Activated naive CD4-positive, alpha-beta T cell treated with anti-CD3 and anti-CD28 coated beads, Interleukin-2, amount 50 U/mL, for 72 hours (primary cell): ENCODE results near the gene COQ8A. TPM values are rescaled to one million over a fixed set of nuclear protein-coding genes. Genes with fewer than 3 reads are reported as not detected.
"Not testable (repeated sequence)": the region's sequence is repeated elsewhere in the genome, so short reads cannot be mapped to it uniquely, and the experiment has no call there.

Source experiments
- ATAC-seq, 2 donors: fragments of 150-1000 bp; cut with Tn5 transposase; 2 replicates each; pipeline ENCODE4 v1.10.0; 2021; ENCODE audit warnings: mild to moderate bottlenecking in 2 of 2, moderate library complexity in 2 of 2
- DNase-seq, 2 donors: peaks; one replicate each; pipeline ENCODE4 v3.0.0; 2021 to 2022; ENCODE audit warnings: low spot score in 2 of 2
- H3K27ac Mint-ChIP-seq, 2 donors: one replicate each; pipeline ENCODE4 v1.8.0; 2022; ENCODE audit warnings: mild to moderate bottlenecking in 2 of 2, mixed read lengths in 2 of 2
- H3K36me3 Mint-ChIP-seq, 2 donors: one replicate each; pipeline ENCODE4 v1.8.0; 2022; ENCODE audit warnings: mixed read lengths in 2 of 2
- H3K9me3 Mint-ChIP-seq, 2 donors: one replicate each; pipeline ENCODE4 v1.8.0; 2022; ENCODE audit warnings: mixed read lengths in 2 of 2
- total RNA-seq, 2 donors: library from RNA; stranded (reverse); gene quantifications; one replicate each; pipeline ENCODE4 v1.2.3, GENCODE V29; 2022

COQ8A gene
- total RNA-seq, 2 donors from 2014 or later, result 20.5 to 28.1 TPM

GRCh38 chr1:226995365-226996332 lies 55.6 kb downstream of the COQ8A start:
- DNase-seq, result no peak
- Mint-ChIP-seq H3K9me3 (peaks cover 0 to 12% of the 10 kb centered on the region in 2 donors), H3K27ac (peak overlapping the region in 1 of 2 donors; percentile 20), H3K36me3 (peaks cover 0 to 8% of the 10 kb centered on the region in 2 donors)
- ATAC-seq, result peak; percentile 36 to 46

GRCh38 chr1:226999579-226999978 lies 59.5 kb downstream of the COQ8A start:
- H3K9me3 Mint-ChIP-seq, result peaks cover 0 to 12% of the 10 kb centered on the region in 2 donors
- DNase-seq, ATAC-seq, H3K36me3 Mint-ChIP-seq, H3K27ac Mint-ChIP-seq: not testable (repeated sequence)

GRCh38 chr1:227002531-227003049 lies 62.5 kb downstream of the COQ8A start:
- ATAC-seq (peak in 1 of 2 donors; percentile 26), DNase-seq (no peak)
- Mint-ChIP-seq H3K9me3 (peaks cover 0 to 7% of the 10 kb centered on the region in 2 donors), H3K27ac (no peak overlapping the region), H3K36me3 (peaks cover 0 to 3% of the 10 kb centered on the region in 2 donors)

GRCh38 chr1:227003165-227003564 lies 63.1 kb downstream of the COQ8A start:
- DNase-seq (no peak), ATAC-seq (no peak)
- peaks cover 0 to 5% of the 10 kb centered on the region in 2 donors for H3K9me3 Mint-ChIP-seq
- no peaks in the 10 kb centered on the region for H3K36me3 Mint-ChIP-seq
- no peak overlapping the region for H3K27ac Mint-ChIP-seq

- DNase-seq (no peak), ATAC-seq (no peak)
- Mint-ChIP-seq H3K9me3 (no peaks in the 10 kb centered on the region), H3K36me3 (no peaks in the 10 kb centered on the region), H3K27ac (no peak overlapping the region)
Measured at GRCh38 chr1:227004796-227005195, 64.7 kb downstream of the COQ8A start.

GRCh38 chr1:227006226-227006796 lies 66.2 kb downstream of the COQ8A start:
- Mint-ChIP-seq H3K36me3 (no peaks in the 10 kb centered on the region), H3K9me3 (no peaks in the 10 kb centered on the region), H3K27ac (no peak overlapping the region)
- DNase-seq (no peak), ATAC-seq (peak; percentile 36 to 59)

- DNase-seq, result no peak
- H3K36me3 Mint-ChIP-seq, result no peaks in the 10 kb centered on the region
- no peaks in the 10 kb centered on the region for H3K9me3 Mint-ChIP-seq
- ATAC-seq, result no peak
- H3K27ac Mint-ChIP-seq, result no peak overlapping the region
Measured at GRCh38 chr1:227009937-227010336, 69.8 kb downstream of the COQ8A start.

- Mint-ChIP-seq H3K36me3 (no peaks in the 10 kb centered on the region), H3K9me3 (no peaks in the 10 kb centered on the region), H3K27ac (no peak overlapping the region)
- DNase-seq (no peak), ATAC-seq (no peak)
Measured at GRCh38 chr1:227010645-227011044, 70.6 kb downstream of the COQ8A start.

GRCh38 chr1:227016990-227017389 lies 76.9 kb downstream of the COQ8A start:
- Mint-ChIP-seq H3K36me3 (no peaks in the 10 kb centered on the region), H3K9me3 (peaks cover 0 to 5% of the 10 kb centered on the region in 2 donors), H3K27ac (no peak overlapping the region)
- no peak for DNase-seq
- ATAC-seq, result no peak

GRCh38 chr1:227032396-227032795 lies 92.3 kb downstream of the COQ8A start:
- DNase-seq (no peak), ATAC-seq (no peak)
- no peak overlapping the region for H3K27ac Mint-ChIP-seq
- no peaks in the 10 kb centered on the region for H3K9me3 Mint-ChIP-seq
- H3K36me3 Mint-ChIP-seq, result no peaks in the 10 kb centered on the region

- ATAC-seq (no peak), DNase-seq (no peak)
- no peak overlapping the region for H3K27ac Mint-ChIP-seq
- no peaks in the 10 kb centered on the region for H3K36me3 Mint-ChIP-seq
- H3K9me3 Mint-ChIP-seq, result peaks cover 0 to 7% of the 10 kb centered on the region in 2 donors
Measured at GRCh38 chr1:227033880-227034279, 93.8 kb downstream of the COQ8A start.

- ATAC-seq (no peak), DNase-seq (no peak)
- Mint-ChIP-seq H3K27ac (no peak overlapping the region), H3K9me3 (peaks cover 0 to 7% of the 10 kb centered on the region in 2 donors), H3K36me3 (no peaks in the 10 kb centered on the region)
Measured at GRCh38 chr1:227035316-227035715, 95.2 kb downstream of the COQ8A start.

GRCh38 chr1:227037121-227037520 lies 97.0 kb downstream of the COQ8A start:
- no peak for ATAC-seq
- no peak overlapping the region for H3K27ac Mint-ChIP-seq
- H3K9me3 Mint-ChIP-seq, result peaks cover 0 to 7% of the 10 kb centered on the region in 2 donors
- H3K36me3 Mint-ChIP-seq, result no peaks in the 10 kb centered on the region
- DNase-seq, result no peak

Other genes starting within 250 kb of the COQ8A start
- 10 to 100 TPM; 37.5 to 51.3 TPM for gene ITPKB, start 201.0 kb upstream of the COQ8A start, total RNA-seq
- 1 to 10 TPM; 3.3 to 3.6 TPM for gene PSEN2, start 69.7 kb upstream of the COQ8A start, total RNA-seq